ENCODE data around the gene TMEM143. TPM values are rescaled to one million over a fixed set of nuclear protein-coding genes. Genes with fewer than 3 reads are reported as not detected.
"Not testable (repeated sequence)": the region's sequence is repeated elsewhere in the genome, so short reads cannot be mapped to it uniquely, and the experiment has no call there.

Gene TMEM143
- total RNA-seq, 6 donors from 2014 or later = 4.7 to 34.6 (median 16.6) TPM

DNA sequence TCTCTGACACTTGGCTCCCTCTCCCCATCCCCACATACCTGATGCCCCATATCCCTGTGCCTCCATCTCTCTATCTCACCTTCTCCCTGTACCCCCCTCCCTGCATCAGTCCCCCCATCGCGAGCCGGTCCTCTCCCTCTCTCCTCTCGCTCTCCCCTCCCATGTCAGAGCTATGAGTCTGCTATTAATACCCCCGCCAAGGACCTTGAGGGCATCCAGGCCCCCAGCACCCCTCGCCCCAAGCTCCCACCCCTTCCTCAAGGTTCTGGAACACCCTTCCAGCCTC lies 31.4 kb upstream of the TMEM143 start:
- Histone ChIP-seq H3K4me1 (peaks cover 25 to 44% (median 32%) of the 10 kb centered on the region in 4 donors), H3K36me3 (no peaks in the 10 kb centered on the region), H3K4me3 (no peak overlapping the region), H3K9me3 (no peaks in the 10 kb centered on the region), H3K27me3 (peaks cover 3 to 53% (median 35%) of the 10 kb centered on the region in 4 donors), H3K27ac (no peak overlapping the region)
- ATAC-seq (ENCODE audit: low FRiP score in 2 of 2) (no peak), DNase-seq (no peak)
- 15 to 20% methylated on average over 6 of the region's 6 CpGs for WGBS, 2 donors
- TF ChIP-seq, protein P1, sequence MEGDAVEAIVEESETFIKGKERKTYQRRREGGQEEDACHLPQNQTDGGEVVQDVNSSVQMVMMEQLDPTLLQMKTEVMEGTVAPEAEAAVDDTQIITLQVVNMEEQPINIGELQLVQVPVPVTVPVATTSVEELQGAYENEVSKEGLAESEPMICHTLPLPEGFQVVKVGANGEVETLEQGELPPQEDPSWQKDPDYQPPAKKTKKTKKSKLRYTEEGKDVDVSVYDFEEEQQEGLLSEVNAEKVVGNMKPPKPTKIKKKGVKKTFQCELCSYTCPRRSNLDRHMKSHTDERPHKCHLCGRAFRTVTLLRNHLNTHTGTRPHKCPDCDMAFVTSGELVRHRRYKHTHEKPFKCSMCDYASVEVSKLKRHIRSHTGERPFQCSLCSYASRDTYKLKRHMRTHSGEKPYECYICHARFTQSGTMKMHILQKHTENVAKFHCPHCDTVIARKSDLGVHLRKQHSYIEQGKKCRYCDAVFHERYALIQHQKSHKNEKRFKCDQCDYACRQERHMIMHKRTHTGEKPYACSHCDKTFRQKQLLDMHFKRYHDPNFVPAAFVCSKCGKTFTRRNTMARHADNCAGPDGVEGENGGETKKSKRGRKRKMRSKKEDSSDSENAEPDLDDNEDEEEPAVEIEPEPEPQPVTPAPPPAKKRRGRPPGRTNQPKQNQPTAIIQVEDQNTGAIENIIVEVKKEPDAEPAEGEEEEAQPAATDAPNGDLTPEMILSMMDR (IDR thresholded peaks at IDR 0.05) = no peak
- TF ChIP-seq EP300 (IDR thresholded peaks at IDR 0.05) = no peak

GRCh38 chr19:48394331-48395169 lies 30.8 kb upstream of the TMEM143 start:
- H3K4me1 ChIP-seq = peaks cover 28 to 49% (median 35%) of the 10 kb centered on the region in 4 donors
- H3K27me3 ChIP-seq = peaks cover 3 to 53% (median 35%) of the 10 kb centered on the region in 4 donors
- DNase-seq (peak in 1 of 2 donors; percentile 85), ATAC-seq (ENCODE audit: low FRiP score in 2 of 2) (no peak)
- TF ChIP-seq EP300 (IDR thresholded peaks at IDR 0.05) (no peak), POLR2AphosphoS5 (IDR thresholded peaks at IDR 0.05) (no peak), POLR2A (IDR thresholded peaks at IDR 0.05) (no peak)
- TF ChIP-seq, protein P1 (IDR thresholded peaks at IDR 0.05) = no peak
- no peak overlapping the region for H3K27ac ChIP-seq
- H3K9me3 ChIP-seq = no peaks in the 10 kb centered on the region
- no peak overlapping the region for H3K4me3 ChIP-seq
- 7 to 10% methylated on average over 13 to 20 of the region's 38 CpGs for WGBS, 2 donors
- H3K36me3 ChIP-seq = no peaks in the 10 kb centered on the region

- peaks cover 3 to 53% (median 35%) of the 10 kb centered on the region in 4 donors for H3K27me3 ChIP-seq
- no peak within 1 kb of the TSS for H3K27ac ChIP-seq
- no peak within 1 kb of the TSS for H3K4me3 ChIP-seq
- H3K9me3 ChIP-seq = no peaks in the 10 kb centered on the region
- ATAC-seq (ENCODE audit: low FRiP score in 2 of 2) = no peak
- peak in 1 of 2 donors; percentile 88 for DNase-seq
- H3K4me1 ChIP-seq = peaks cover 32 to 48% (median 37%) of the 10 kb centered on the region in 4 donors
- WGBS, 2 donors = 3 to 5% methylated on average over 6 to 22 of the region's 40 CpGs
- peaks cover 0 to 8% (median 4%) of the 10 kb centered on the region in 4 donors for H3K36me3 ChIP-seq
- TF ChIP-seq POLR2A (IDR thresholded peaks at IDR 0.05) (no peak), POLR2AphosphoS5 (IDR thresholded peaks at IDR 0.05) (no peak), EP300 (IDR thresholded peaks at IDR 0.05) (no peak)
- TF ChIP-seq, protein P1 (IDR thresholded peaks at IDR 0.05) = no peak
These were observed 30.0 kb upstream of the TMEM143 start, which contains the start of gene GRIN2D for GRCh38 chr19:48393559-48394330. TSS of gene GRIN2D (plus strand) at chr19:48393668. CDS start at chr19:48398393, 4,725 bp downstream.

DNA sequence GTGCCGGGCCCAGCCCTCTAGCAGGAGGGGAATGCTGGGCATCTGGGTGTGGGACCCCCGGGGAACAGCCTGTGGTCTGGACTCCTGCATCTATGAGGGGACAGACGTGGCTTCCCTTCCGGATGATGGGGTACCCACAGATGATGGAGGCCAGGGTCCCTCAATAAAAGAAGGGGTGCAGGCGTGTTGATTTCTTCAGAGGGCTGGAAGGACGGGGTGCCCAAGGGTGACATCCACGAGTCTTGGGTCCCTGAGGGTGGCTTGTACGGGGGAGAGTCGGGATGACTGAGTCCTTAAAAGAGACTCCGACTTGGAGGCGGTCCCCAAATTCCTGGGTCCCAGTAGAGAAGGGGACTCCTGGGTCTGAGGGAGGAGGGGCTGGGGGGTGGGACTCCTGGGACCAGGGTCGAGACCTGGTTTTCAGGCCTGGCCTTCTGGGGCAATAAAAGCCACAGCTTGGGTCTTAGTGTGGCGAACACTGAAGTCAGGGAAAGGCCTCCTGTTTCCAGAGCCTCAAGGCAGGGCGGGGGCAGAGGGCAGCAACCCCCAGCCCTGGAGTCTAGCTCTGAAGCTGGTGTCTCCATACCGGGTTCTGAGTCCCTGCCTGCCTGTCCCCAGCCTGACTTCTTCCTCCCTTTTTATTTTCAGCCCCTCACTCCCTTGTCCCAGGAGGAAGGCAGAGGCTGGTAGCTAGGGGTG lies 29.3 kb upstream of the TMEM143 start:
- H3K4me3 ChIP-seq = no peak overlapping the region
- H3K27ac ChIP-seq = no peak overlapping the region
- H3K27me3 ChIP-seq = peaks cover 3 to 53% (median 35%) of the 10 kb centered on the region in 4 donors
- peaks cover 30 to 41% (median 33%) of the 10 kb centered on the region in 4 donors for H3K4me1 ChIP-seq
- H3K9me3 ChIP-seq = no peaks in the 10 kb centered on the region
- DNase-seq (no peak), ATAC-seq (ENCODE audit: low FRiP score in 2 of 2) (no peak)
- WGBS, 2 donors = 84 to 86% methylated on average over 11 to 15 of the region's 15 CpGs
- no peak for TF ChIP-seq POLR2AphosphoS5 (IDR thresholded peaks at IDR 0.05)
- TF ChIP-seq POLR2A (IDR thresholded peaks at IDR 0.05) = no peak
- TF ChIP-seq, protein P1 (IDR thresholded peaks at IDR 0.05) = no peak
- TF ChIP-seq EP300 (IDR thresholded peaks at IDR 0.05) = no peak
- peaks cover 0 to 14% (median 8%) of the 10 kb centered on the region in 4 donors for H3K36me3 ChIP-seq

GRCh38 chr19:48392006-48392344 lies 28.2 kb upstream of the TMEM143 start:
- DNase-seq; H3K27ac ChIP-seq; H3K4me3 ChIP-seq; H3K9me3 ChIP-seq; ATAC-seq (ENCODE audit: low FRiP score in 2 of 2): not testable (repeated sequence)
- WGBS, 2 donors = 83% methylated on average over 1 of the region's 1 CpG; no CpG with 5 or more reads in 1 of the 2 donors
- Histone ChIP-seq H3K4me1 (peaks cover 21 to 35% (median 24%) of the 10 kb centered on the region in 4 donors), H3K36me3 (peaks cover 3 to 24% (median 18%) of the 10 kb centered on the region in 4 donors), H3K27me3 (peaks cover 3 to 45% (median 28%) of the 10 kb centered on the region in 4 donors)

All from upper lobe of left lung (tissue), 6 donors.